HEK293 (cell line): ENCODE data around the gene CIAO2B.

ENCODE experiments used
- EGR2 ChIP-seq: fragments of 450-650 bp; formaldehyde crosslinking; IDR thresholded peaks from 2 replicates; pipeline ENCODE4 v1.5.1; 2016; ENCODE audit warnings: low read depth, missing biosample characterization, missing genetic modification characterization
- HOXC10 ChIP-seq: sonication (generic); formaldehyde crosslinking; IDR thresholded peaks from 2 replicates; pipeline ENCODE4 v1.8.1; 2023; ENCODE audit warnings: mild to moderate bottlenecking, missing genetic modification reagents
- KLF8 ChIP-seq: fragments of 450-650 bp; formaldehyde crosslinking; IDR thresholded peaks from 2 replicates; pipeline ENCODE4 v1.5.1; 2016; ENCODE audit warnings: missing biosample characterization, missing genetic modification characterization
- SP2 ChIP-seq: fragments of 450-650 bp; formaldehyde crosslinking; IDR thresholded peaks from 2 replicates; pipeline ENCODE4 v1.5.1; 2016; ENCODE audit warnings: missing biosample characterization, missing genetic modification characterization
- ZBTB20 ChIP-seq: fragments of 450-650 bp; formaldehyde crosslinking; IDR thresholded peaks from 2 replicates; pipeline ENCODE4 v1.5.1; 2016; ENCODE audit warnings: missing biosample characterization, missing genetic modification characterization
- ZFHX2 ChIP-seq: fragments of 450-650 bp; formaldehyde crosslinking; conservative IDR thresholded peaks from 2 replicates; pipeline ENCODE4 v1.5.1; 2016; ENCODE audit warnings: missing biosample characterization, missing genetic modification characterization
- ZFP41 ChIP-seq: fragments of 450-650 bp; formaldehyde crosslinking; IDR thresholded peaks from 2 replicates; pipeline ENCODE4 v1.5.1; 2016; ENCODE audit warnings: missing biosample characterization, missing genetic modification characterization, borderline replicate concordance
- ZNF140 ChIP-seq: fragments of 450-650 bp; formaldehyde crosslinking; IDR thresholded peaks from 2 replicates; pipeline ENCODE4 v1.5.1; 2016; ENCODE audit warnings: missing biosample characterization, missing genetic modification characterization
- ZNF146 ChIP-seq: fragments of 450-650 bp; formaldehyde crosslinking; IDR thresholded peaks from 2 replicates; pipeline ENCODE4 v1.5.1; 2016; ENCODE audit warnings: missing biosample characterization, missing genetic modification characterization
- ZNF16 ChIP-seq: fragments of 450-650 bp; formaldehyde crosslinking; IDR thresholded peaks from 2 replicates; pipeline ENCODE4 v1.5.1; 2016; ENCODE audit warnings: low read depth, missing biosample characterization, missing genetic modification characterization
- ZNF211 ChIP-seq: fragments of 450-650 bp; formaldehyde crosslinking; IDR thresholded peaks from 2 replicates; pipeline ENCODE4 v1.5.1; 2016; ENCODE audit warnings: low read depth, missing biosample characterization, missing genetic modification characterization
- ZNF391 ChIP-seq: fragments of 450-650 bp; formaldehyde crosslinking; IDR thresholded peaks from 2 replicates; pipeline ENCODE4 v1.5.1; 2016; ENCODE audit warnings: low read depth, missing biosample characterization, missing genetic modification characterization, borderline replicate concordance
- ZNF404 ChIP-seq: fragments of 450-650 bp; formaldehyde crosslinking; IDR thresholded peaks from 2 replicates; pipeline ENCODE4 v1.5.1; 2017; ENCODE audit warnings: missing biosample characterization, missing genetic modification characterization
- ZNF558 ChIP-seq: fragments of 450-650 bp; formaldehyde crosslinking; IDR thresholded peaks from 2 replicates; pipeline ENCODE4 v1.5.1; 2016; ENCODE audit warnings: missing biosample characterization, missing genetic modification characterization
- ZNF707 ChIP-seq: fragments of 450-650 bp; formaldehyde crosslinking; IDR thresholded peaks from 2 replicates; pipeline ENCODE4 v1.5.1; 2016; ENCODE audit warnings: missing biosample characterization, missing genetic modification characterization
- ZNF843 ChIP-seq: fragments of 450-650 bp; formaldehyde crosslinking; IDR thresholded peaks from 2 replicates; pipeline ENCODE4 v1.5.1; 2016; ENCODE audit warnings: missing biosample characterization, missing genetic modification characterization
- ZSCAN23 ChIP-seq: fragments of 450-650 bp; formaldehyde crosslinking; IDR thresholded peaks from 2 replicates; pipeline ENCODE4 v1.5.1; 2016; ENCODE audit warnings: missing biosample characterization, missing genetic modification characterization
- TF ChIP-seq, protein P1 (sequence below): fragments of 450-650 bp; formaldehyde crosslinking; IDR thresholded peaks from 2 replicates; pipeline ENCODE4 v1.5.1; 2017; ENCODE audit warnings: missing biosample characterization, mild to moderate bottlenecking, missing genetic modification characterization, moderate library complexity
- TF ChIP-seq, protein P2 (sequence below): fragments of 450-650 bp; formaldehyde crosslinking; IDR thresholded peaks from 2 replicates; pipeline ENCODE4 v1.5.1; 2016; ENCODE audit warnings: missing biosample characterization, missing genetic modification characterization
- TF ChIP-seq, protein P3 (sequence below): fragments of 450-650 bp; formaldehyde crosslinking; IDR thresholded peaks from 2 replicates; pipeline ENCODE4 v1.5.1; 2016; ENCODE audit warnings: missing biosample characterization, missing genetic modification characterization
- TF ChIP-seq, protein P4 (sequence below): fragments of 450-650 bp; formaldehyde crosslinking; optimal IDR thresholded peaks from 2 replicates; pipeline ENCODE3; 2016; ENCODE audit warnings: missing biosample characterization, mild to moderate bottlenecking, missing genetic modification characterization
- TF ChIP-seq, protein P5 (sequence below): fragments of 450-650 bp; formaldehyde crosslinking; IDR thresholded peaks from 2 replicates; pipeline ENCODE4 v1.5.1; 2016; ENCODE audit warnings: missing biosample characterization, missing genetic modification characterization
- TF ChIP-seq, protein P6 (sequence below): fragments of 450-650 bp; formaldehyde crosslinking; IDR thresholded peaks from 2 replicates; pipeline ENCODE4 v1.5.1; 2016; ENCODE audit warnings: missing biosample characterization, missing genetic modification characterization, low read depth
- TF ChIP-seq, protein P7 (sequence below): fragments of 450-650 bp; formaldehyde crosslinking; IDR thresholded peaks from 2 replicates; pipeline ENCODE4 v1.5.1; 2017; ENCODE audit warnings: missing biosample characterization, missing genetic modification characterization

CIAO2B gene

DNA sequence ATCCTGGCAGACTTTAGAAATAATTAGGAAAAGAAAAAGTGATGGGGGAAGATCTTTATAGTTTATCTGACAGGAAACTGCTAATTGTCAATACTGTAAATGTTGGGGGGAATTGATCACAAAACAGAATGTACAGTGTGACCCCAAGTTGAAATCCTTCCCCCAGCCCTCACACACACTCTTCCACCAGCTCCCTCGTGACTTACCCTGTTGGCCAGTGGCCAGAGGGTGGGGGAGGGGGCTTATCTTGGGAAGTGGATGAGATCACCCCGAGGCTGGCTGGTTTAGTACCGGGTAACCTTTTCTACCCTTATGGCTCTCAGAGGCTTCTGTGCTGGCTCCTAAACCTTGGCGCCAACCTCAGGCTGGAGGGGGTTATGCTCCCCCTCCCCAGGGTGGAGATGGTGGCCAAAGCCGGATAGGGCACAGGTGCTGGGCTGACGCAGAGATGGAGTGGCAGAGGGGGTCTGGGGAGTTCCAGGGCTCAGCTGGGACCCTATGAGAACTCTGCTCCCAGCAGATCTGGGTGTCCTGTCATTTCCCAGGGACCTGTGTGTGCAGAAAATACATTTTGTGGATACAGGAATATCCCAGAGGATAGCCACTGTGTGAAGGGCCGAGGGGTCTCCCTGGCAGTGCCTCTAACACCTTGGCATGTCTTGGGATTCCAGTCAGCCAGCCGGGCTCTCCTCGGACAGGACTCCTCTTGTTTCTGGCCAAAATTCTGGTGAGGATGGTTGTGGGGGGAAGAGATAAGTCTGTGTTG lies 34.1 kb downstream of the CIAO2B start (continued):
- TF ChIP-seq, protein P1, sequence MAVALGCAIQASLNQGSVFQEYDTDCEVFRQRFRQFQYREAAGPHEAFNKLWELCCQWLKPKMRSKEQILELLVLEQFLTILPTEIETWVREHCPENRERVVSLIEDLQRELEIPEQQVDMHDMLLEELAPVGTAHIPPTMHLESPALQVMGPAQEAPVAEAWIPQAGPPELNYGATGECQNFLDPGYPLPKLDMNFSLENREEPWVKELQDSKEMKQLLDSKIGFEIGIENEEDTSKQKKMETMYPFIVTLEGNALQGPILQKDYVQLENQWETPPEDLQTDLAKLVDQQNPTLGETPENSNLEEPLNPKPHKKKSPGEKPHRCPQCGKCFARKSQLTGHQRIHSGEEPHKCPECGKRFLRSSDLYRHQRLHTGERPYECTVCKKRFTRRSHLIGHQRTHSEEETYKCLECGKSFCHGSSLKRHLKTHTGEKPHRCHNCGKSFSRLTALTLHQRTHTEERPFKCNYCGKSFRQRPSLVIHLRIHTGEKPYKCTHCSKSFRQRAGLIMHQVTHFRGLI (tag by site-specific recombination) = peak; percentile 40; the same call in 1 of the 2 replicates
- TF ChIP-seq ZNF558 (tag by site-specific recombination) (no peak), ZNF391 (tag by site-specific recombination) (0 out of 2 replicates have a peak, but pooled peaks have one; percentile 34), HOXC10 (CRISPR knock-in tag) (no peak), ZNF140 (tag by site-specific recombination) (no peak), ZNF843 (tag by site-specific recombination) (peak; percentile 49; the same call in 1 of the 2 replicates), ZNF707 (tag by site-specific recombination) (no peak), KLF8 (tag by site-specific recombination) (peak; percentile 51; the same call in 1 of the 2 replicates), SP2 (tag by site-specific recombination) (no peak), ZFP41 (no peak), ZNF211 (tag by site-specific recombination) (no peak), ZSCAN23 (tag by site-specific recombination) (0 out of 2 replicates have a peak, but pooled peaks have one; percentile 40), ZNF16 (no peak), ZFHX2 (tag by site-specific recombination) (0 out of 2 replicates have a peak, but pooled peaks have one; percentile 12), ZBTB20 (peak; percentile 10; the same call in 1 of the 2 replicates), EGR2 (tag by site-specific recombination) (no peak), ZNF404 (tag by site-specific recombination) (no peak), ZNF146 (tag by site-specific recombination) (no peak)
- TF ChIP-seq, protein P2, sequence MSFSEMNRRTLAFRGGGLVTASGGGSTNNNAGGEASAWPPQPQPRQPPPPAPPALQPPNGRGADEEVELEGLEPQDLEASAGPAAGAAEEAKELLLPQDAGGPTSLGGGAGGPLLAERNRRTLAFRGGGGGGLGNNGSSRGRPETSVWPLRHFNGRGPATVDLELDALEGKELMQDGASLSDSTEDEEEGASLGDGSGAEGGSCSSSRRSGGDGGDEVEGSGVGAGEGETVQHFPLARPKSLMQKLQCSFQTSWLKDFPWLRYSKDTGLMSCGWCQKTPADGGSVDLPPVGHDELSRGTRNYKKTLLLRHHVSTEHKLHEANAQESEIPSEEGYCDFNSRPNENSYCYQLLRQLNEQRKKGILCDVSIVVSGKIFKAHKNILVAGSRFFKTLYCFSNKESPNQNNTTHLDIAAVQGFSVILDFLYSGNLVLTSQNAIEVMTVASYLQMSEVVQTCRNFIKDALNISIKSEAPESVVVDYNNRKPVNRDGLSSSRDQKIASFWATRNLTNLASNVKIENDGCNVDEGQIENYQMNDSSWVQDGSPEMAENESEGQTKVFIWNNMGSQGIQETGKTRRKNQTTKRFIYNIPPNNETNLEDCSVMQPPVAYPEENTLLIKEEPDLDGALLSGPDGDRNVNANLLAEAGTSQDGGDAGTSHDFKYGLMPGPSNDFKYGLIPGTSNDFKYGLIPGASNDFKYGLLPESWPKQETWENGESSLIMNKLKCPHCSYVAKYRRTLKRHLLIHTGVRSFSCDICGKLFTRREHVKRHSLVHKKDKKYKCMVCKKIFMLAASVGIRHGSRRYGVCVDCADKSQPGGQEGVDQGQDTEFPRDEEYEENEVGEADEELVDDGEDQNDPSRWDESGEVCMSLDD (tag by site-specific recombination) = no peak
- TF ChIP-seq, protein P3, sequence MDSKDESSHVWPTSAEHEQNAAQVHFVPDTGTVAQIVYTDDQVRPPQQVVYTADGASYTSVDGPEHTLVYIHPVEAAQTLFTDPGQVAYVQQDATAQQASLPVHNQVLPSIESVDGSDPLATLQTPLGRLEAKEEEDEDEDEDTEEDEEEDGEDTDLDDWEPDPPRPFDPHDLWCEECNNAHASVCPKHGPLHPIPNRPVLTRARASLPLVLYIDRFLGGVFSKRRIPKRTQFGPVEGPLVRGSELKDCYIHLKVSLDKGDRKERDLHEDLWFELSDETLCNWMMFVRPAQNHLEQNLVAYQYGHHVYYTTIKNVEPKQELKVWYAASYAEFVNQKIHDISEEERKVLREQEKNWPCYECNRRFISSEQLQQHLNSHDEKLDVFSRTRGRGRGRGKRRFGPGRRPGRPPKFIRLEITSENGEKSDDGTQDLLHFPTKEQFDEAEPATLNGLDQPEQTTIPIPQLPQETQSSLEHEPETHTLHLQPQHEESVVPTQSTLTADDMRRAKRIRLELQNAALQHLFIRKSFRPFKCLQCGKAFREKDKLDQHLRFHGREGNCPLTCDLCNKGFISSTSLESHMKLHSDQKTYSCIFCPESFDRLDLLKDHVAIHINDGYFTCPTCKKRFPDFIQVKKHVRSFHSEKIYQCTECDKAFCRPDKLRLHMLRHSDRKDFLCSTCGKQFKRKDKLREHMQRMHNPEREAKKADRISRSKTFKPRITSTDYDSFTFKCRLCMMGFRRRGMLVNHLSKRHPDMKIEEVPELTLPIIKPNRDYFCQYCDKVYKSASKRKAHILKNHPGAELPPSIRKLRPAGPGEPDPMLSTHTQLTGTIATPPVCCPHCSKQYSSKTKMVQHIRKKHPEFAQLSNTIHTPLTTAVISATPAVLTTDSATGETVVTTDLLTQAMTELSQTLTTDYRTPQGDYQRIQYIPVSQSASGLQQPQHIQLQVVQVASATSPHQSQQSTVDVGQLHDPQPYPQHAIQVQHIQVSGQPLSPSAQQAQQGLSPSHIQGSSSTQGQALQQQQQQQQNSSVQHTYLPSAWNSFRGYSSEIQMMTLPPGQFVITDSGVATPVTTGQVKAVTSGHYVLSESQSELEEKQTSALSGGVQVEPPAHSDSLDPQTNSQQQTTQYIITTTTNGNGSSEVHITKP (tag by site-specific recombination) = peak; percentile 78
- TF ChIP-seq, protein P4, sequence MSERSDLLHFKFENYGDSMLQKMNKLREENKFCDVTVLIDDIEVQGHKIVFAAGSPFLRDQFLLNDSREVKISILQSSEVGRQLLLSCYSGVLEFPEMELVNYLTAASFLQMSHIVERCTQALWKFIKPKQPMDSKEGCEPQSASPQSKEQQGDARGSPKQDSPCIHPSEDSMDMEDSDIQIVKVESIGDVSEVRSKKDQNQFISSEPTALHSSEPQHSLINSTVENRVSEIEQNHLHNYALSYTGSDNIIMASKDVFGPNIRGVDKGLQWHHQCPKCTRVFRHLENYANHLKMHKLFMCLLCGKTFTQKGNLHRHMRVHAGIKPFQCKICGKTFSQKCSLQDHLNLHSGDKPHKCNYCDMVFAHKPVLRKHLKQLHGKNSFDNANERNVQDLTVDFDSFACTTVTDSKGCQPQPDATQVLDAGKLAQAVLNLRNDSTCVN (tag by site-specific recombination) = no peak
- TF ChIP-seq, protein P5, sequence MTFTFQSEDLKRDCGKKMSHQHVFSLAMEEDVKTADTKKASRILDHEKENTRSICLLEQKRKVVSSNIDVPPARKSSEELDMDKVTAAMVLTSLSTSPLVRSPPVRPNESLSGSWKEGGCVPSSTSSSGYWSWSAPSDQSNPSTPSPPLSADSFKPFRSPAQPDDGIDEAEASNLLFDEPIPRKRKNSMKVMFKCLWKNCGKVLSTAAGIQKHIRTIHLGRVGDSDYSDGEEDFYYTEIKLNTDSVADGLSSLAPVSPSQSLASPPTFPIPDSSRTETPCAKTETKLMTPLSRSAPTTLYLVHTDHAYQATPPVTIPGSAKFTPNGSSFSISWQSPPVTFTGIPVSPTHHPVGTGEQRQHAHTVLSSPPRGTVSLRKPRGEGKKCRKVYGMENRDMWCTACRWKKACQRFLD (tag by site-specific recombination) = no peak
- TF ChIP-seq, protein P6, sequence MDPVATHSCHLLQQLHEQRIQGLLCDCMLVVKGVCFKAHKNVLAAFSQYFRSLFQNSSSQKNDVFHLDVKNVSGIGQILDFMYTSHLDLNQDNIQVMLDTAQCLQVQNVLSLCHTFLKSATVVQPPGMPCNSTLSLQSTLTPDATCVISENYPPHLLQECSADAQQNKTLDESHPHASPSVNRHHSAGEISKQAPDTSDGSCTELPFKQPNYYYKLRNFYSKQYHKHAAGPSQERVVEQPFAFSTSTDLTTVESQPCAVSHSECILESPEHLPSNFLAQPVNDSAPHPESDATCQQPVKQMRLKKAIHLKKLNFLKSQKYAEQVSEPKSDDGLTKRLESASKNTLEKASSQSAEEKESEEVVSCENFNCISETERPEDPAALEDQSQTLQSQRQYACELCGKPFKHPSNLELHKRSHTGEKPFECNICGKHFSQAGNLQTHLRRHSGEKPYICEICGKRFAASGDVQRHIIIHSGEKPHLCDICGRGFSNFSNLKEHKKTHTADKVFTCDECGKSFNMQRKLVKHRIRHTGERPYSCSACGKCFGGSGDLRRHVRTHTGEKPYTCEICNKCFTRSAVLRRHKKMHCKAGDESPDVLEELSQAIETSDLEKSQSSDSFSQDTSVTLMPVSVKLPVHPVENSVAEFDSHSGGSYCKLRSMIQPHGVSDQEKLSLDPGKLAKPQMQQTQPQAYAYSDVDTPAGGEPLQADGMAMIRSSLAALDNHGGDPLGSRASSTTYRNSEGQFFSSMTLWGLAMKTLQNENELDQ = no peak
- TF ChIP-seq, protein P7, sequence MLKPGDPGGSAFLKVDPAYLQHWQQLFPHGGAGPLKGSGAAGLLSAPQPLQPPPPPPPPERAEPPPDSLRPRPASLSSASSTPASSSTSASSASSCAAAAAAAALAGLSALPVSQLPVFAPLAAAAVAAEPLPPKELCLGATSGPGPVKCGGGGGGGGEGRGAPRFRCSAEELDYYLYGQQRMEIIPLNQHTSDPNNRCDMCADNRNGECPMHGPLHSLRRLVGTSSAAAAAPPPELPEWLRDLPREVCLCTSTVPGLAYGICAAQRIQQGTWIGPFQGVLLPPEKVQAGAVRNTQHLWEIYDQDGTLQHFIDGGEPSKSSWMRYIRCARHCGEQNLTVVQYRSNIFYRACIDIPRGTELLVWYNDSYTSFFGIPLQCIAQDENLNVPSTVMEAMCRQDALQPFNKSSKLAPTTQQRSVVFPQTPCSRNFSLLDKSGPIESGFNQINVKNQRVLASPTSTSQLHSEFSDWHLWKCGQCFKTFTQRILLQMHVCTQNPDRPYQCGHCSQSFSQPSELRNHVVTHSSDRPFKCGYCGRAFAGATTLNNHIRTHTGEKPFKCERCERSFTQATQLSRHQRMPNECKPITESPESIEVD = no peak
